Fibroblast of skin of right biceps (primary cell): ENCODE data around the gene LRRC53.

Source experiments
- DNase-seq: peaks from one replicate; pipeline ENCODE4 v3.0.0-alpha.2; 2013

The LRRC53 gene

DNA sequence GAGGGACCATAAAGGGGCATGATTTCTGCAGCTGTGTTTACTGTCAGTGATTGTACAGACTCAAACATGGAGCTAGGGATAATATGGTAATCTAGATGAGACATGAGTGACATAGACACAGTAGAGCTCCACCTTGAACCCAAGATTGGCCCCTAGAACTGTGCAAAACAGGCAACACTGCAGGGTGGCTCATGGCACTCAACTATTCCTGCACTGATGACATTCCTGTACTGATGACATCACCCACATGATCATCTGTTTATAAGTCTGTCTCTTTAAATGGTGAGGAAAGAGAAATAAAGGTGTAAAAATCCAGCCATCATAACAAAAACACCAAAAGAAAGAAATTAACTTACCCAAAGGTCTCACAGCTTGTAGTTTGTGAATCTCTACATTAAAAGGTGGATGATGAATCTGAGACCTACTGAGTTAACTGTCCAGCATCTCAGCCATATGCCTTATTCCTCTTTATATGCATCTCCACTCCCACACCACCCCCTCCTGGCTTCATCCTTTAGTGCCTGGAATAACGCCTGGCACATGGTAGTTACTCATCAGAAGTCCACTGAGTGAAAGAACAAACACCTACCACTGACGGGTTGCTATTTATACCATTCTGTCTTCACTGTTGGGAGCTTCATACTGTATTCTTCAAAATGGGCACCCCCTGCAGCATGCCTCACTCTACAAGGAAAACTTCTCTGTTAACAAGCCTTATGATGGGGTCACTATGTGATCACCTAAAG is at the start of gene LRRC53:
Gene LRRC53, minus strand, starts transcription at position 442 of the 746 bp plus-strand sequence. CDS start 29,262 bp downstream, outside the sequence.
- DNase-seq = no peak

DNA sequence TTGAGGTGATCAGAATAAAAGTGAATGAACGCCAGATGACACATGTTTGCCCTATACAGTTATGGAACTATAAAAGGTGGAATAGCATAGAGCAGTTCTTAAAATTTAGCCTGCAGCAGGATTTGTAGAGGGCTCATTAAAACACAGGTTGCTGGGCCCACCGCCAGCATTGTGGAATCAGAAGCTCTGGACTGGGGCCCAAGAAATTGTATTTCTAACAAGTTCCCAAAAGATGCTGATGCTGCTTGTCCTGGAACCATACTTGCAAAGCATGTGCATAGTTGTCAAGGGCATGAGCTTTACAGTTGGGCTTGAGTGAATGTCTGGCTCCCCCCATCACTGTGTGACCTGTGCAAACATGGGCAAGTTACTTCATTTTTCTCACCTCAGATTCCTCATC is 37.5 kb upstream of the LRRC53 start:
- DNase-seq = no peak

- DNase-seq = no peak
Measured at GRCh38 chr1:74548961-74549750, 36.7 kb upstream of the LRRC53 start.

GRCh38 chr1:74545821-74546220 is 33.4 kb upstream of the LRRC53 start:
- DNase-seq = no peak

- peak; percentile 76 for DNase-seq
Measured at GRCh38 chr1:74534241-74534640, 21.8 kb upstream of the LRRC53 start.

- no peak for DNase-seq
Measured at GRCh38 chr1:74531796-74532195, 19.4 kb upstream of the LRRC53 start.

GRCh38 chr1:74530892-74531291 is 18.5 kb upstream of the LRRC53 start:
- no peak for DNase-seq

DNA sequence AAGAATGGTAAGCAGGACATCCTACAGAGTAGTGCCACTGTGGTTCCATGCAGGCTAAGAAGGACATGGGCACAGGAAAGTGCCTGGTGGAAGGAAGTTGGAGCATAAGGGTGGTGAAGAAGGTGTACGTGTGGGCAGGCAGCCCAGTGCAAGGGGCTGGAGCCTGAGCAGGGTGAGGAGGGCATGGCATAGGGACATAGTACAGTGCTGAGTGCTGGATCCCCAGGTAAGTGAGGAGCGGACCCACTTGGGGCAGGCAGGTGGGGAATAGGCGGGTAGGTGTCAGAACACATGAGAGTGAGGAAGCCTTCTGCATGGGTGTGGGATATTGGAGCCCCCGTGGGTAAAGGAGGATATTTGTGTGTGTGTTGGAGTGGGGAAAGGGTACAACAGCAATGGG is 15.7 kb upstream of the LRRC53 start:
- DNase-seq = no peak

DNA sequence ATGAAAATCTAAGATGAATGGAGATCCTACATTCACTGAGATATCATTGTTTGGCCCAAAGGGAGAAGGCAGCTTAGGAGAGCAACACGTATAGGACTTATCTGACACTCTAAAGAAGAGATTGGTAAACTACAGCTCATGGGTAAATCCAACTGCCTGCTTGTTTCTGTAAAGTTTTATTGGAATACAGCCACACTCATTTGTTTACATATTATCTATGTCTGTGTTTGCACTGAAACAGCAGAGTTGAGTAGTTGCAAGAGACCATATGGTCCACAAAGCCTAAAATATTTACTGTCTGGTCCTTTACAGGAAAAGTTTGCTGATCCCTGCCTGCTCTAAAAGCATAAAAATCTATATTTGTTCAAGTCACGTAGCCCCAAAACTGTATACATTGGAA is 14.3 kb upstream of the LRRC53 start:
- no peak for DNase-seq

DNA sequence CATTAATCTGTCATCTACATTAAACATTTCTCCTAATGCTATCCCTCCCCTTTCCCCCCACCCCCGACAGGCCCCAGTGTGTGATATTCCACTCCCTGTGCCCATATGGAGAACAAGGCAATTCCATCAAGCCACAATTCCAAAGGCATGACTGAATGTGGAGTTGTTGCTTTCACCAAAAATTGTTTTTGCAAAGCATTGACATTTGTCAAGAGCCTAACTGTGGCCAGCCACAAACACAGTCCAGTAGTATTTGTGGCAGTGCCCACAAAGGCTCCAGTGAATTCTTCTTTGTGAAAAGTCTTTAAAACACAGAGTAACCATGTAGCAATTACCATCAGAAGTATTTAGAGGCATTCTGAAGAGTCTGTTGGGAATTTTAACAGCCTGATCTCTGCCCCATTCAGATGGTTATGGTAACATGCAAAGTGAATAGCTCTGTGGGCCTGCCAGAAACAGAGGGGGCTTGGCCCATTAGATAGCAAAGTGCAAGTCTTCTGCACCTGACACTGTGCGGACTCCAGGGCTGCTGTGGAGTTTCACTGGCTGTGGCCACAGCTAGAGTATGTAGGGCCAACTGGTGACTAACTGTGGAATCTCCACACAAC is 11.6 kb upstream of the LRRC53 start:
- no peak for DNase-seq

DNA sequence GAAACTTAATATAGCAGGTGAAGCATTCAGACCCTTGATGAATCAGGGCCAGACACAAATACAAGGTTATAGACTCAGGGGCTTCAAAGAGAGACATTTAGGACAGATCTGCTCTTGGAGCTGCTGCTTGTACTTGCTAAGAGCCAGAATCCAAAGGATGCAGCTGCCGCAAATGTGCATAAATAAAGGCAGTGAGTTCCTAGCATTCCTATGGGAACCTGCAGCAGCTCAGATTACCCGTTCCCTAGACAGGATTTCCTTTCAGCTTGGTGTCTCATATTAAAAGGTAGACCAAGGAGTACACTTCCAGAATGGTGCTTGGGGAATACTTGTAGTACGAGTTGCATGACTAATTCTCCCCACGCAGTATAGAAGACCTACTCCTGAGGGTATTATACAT is 9.7 kb upstream of the LRRC53 start:
- no peak for DNase-seq

- no peak for DNase-seq
Measured at GRCh38 chr1:74517599-74518051, 5.2 kb upstream of the LRRC53 start.

- peak; percentile 49 for DNase-seq
Measured at GRCh38 chr1:74513411-74514300, 1.2 kb upstream of the LRRC53 start.

DNA sequence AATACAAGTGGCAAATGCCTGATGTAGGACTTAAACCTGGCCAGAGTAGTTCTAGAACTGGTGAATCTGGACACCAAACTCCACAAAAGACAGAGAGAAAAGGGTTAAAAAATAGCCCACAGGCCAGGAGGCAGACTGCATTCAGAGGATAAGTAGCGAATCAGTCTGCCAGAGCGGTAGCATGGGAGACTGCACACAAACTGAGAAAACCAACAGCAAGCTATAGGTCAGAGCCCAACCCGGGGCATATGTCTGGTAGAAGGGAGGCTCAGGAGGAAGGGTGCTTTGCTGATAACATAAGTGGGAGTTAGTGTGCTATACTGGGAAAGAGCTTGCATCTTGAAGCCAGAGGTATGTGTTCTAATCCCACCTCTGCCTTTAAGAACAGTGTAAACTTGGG is 4.0 kb downstream of the LRRC53 start:
- DNase-seq = no peak

GRCh38 chr1:74505928-74506710 is 6.3 kb downstream of the LRRC53 start:
- DNase-seq = no peak

DNA sequence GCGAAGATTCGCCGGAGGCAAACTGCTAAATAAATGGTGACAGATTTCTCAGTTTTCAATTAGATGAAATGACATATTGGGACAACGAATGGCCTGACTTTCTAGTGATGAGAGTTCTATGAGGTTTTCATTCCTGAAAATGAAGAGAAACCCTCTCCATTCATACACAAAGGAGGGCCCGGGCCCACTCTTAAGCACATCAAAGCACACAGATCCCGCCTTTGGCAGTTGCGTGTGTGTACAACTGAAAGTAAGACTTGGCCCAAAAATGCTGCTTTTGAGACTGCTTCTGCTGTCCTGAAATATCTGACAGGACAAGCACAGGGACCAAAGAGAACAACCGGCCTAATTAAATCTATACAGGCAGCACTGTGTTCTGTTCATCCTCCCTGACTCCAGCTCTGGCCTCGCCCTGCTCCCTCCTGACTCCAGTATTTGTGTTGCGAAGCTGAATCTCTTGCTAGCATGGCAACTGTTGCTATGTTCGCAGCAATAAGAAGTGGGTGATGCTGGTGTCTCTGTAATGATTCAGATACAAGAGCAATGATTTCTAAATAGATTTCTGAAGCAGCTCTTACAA is 7.4 kb downstream of the LRRC53 start:
- DNase-seq = no peak

- peak; percentile 44 for DNase-seq
Measured at GRCh38 chr1:74504125-74504932, 8.1 kb downstream of the LRRC53 start.

GRCh38 chr1:74502858-74503257 is 9.6 kb downstream of the LRRC53 start:
- DNase-seq = no peak

- peak; percentile 46 for DNase-seq
Measured at GRCh38 chr1:74502432-74502831, 10.0 kb downstream of the LRRC53 start.

DNA sequence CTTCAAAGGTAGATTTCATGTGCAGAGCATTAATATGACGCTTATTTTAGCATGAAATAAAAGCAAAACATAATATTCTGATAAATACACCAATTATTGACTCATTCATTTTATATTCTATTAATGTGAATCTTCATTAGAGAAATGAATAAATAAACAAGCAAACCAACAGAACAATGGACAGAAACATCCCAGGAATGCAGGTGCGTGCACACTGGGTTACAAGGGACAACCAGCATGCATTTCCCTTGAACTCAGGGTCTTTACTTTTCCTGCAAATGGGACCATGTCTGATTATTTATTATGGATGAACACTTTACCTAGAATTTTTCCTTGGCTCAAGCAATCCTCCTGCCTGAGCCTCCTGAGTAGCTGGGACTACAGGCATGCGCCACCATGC is 13.5 kb downstream of the LRRC53 start:
- no peak for DNase-seq

GRCh38 chr1:74496669-74497068 is 15.7 kb downstream of the LRRC53 start:
- no peak for DNase-seq
